Osteoblast (primary cell): Measurements from ENCODE around the gene ACAN. TPM values are rescaled to one million over a fixed set of nuclear protein-coding genes. Genes with fewer than 3 reads are reported as not detected.

Experiments
- DNase-seq: peaks from one replicate; pipeline ENCODE4 v3.0.0; 2011; ENCODE audit warnings: low spot score, mixed read lengths; ENCODE audit not compliant: insufficient read length; ENCODE audit errors: missing footprints
- H2AFZ ChIP-seq: 2 replicates; pipeline ENCODE4 v1.6.0; 2011; ENCODE audit warnings: mild to moderate bottlenecking, low read length
- H3K27ac ChIP-seq: 2 replicates; pipeline ENCODE4 v1.5.1; 2011; ENCODE audit warnings: mild to moderate bottlenecking, low read depth, low read length, moderate library complexity
- H3K27me3 ChIP-seq: 2 replicates; pipeline ENCODE4 v1.6.0; 2012; ENCODE audit warnings: mild to moderate bottlenecking, control low read depth, inconsistent platforms, low read length, moderate library complexity; ENCODE audit not compliant: insufficient read depth
- H3K36me3 ChIP-seq: 2 replicates; pipeline ENCODE4 v1.5.1; 2011; ENCODE audit warnings: mild to moderate bottlenecking, low read length, control low read depth, moderate library complexity; ENCODE audit not compliant: insufficient read depth
- H3K4me1 ChIP-seq: 2 replicates; pipeline ENCODE4 v1.5.1; 2011; ENCODE audit warnings: mild to moderate bottlenecking, low read length, control low read depth, moderate library complexity; ENCODE audit not compliant: insufficient read depth
- H3K4me2 ChIP-seq: 2 replicates; pipeline ENCODE4 v1.6.0; 2011; ENCODE audit warnings: mild to moderate bottlenecking, low read length; ENCODE audit not compliant: insufficient read depth
- H3K4me3 ChIP-seq: fragments of 200-600 bp; sonication (generic); 3 replicates; pipeline ENCODE4 v1.5.1; 2012; ENCODE audit warnings: mild to moderate bottlenecking, low read length, inconsistent platforms; ENCODE audit not compliant: insufficient read depth
- H3K79me2 ChIP-seq: 2 replicates; pipeline ENCODE4 v1.6.0; 2012; ENCODE audit warnings: mild to moderate bottlenecking, low read length, control low read depth, inconsistent platforms; ENCODE audit not compliant: insufficient read depth
- H3K9me3 ChIP-seq: 2 replicates; pipeline ENCODE4 v1.5.1; 2011; ENCODE audit warnings: low read depth, low read length, control low read depth
- H4K20me1 ChIP-seq: 2 replicates; pipeline ENCODE4 v1.6.0; 2012; ENCODE audit warnings: mild to moderate bottlenecking, low read length, control low read depth; ENCODE audit not compliant: insufficient read depth
- total RNA-seq: library from RNA; depleted of rRNA; stranded (reverse); fragments of >200 nt; gene quantifications from 2 replicates; pipeline ENCODE4 v1.2.3, GENCODE V29; 2012
- TF ChIP-seq, protein P1 (sequence below): IDR thresholded peaks from 2 replicates; pipeline ENCODE4 v1.5.1; 2011; ENCODE audit warnings: mild to moderate bottlenecking, low read depth, low read length, moderate library complexity; ENCODE audit errors: extremely low read depth

The ACAN gene
- total RNA-seq, 1 donor, result 12.7 TPM

DNA sequence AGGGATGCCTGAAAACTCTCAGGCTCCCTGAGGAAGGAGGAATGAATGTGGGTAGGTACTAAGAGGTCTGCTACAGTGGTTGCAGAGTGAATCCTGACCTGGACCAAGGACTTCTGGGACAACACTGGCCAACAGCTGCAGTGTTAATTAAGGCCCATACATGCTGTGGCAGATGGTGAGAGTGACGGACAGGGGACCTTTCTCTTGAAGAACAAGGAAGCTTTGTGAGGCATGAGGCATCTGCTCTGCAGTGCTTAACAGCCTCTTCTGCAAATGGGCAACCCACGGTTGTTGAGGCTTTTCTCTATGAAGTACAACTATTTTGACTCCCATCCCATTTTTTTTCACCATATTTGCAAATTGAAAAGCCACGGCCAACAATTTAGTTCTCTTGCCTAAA lies 26.6 kb upstream of the ACAN start:
- TF ChIP-seq, protein P1, sequence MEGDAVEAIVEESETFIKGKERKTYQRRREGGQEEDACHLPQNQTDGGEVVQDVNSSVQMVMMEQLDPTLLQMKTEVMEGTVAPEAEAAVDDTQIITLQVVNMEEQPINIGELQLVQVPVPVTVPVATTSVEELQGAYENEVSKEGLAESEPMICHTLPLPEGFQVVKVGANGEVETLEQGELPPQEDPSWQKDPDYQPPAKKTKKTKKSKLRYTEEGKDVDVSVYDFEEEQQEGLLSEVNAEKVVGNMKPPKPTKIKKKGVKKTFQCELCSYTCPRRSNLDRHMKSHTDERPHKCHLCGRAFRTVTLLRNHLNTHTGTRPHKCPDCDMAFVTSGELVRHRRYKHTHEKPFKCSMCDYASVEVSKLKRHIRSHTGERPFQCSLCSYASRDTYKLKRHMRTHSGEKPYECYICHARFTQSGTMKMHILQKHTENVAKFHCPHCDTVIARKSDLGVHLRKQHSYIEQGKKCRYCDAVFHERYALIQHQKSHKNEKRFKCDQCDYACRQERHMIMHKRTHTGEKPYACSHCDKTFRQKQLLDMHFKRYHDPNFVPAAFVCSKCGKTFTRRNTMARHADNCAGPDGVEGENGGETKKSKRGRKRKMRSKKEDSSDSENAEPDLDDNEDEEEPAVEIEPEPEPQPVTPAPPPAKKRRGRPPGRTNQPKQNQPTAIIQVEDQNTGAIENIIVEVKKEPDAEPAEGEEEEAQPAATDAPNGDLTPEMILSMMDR, result no peak

DNA sequence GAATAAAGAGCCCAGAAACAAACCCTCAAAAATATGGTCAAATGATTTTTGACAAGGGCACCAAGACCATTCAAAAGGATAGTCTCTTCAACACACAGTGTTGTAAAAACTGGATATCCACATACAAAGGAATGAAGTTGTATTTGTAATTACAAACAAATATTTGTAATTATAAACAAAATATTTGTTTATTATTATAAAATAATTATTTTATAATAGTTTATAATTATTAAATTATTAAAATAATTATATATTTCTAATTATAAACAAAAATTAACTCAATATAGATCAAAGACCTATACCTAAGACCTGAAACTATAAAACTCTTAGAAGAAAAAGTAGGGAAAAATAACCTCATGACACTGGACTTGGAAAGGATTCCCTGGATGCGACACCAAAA lies 23.3 kb upstream of the ACAN start:
- Histone ChIP-seq H3K27me3 (no peaks in the 10 kb centered on the region), H2AFZ (no peak overlapping the region), H3K4me3 (no peak overlapping the region), H3K4me2 (no peak overlapping the region), H3K36me3 (no peaks in the 10 kb centered on the region), H3K79me2 (no peaks in the 10 kb centered on the region), H3K4me1 (no peaks in the 10 kb centered on the region), H3K27ac (no peak overlapping the region), H4K20me1 (no peaks in the 10 kb centered on the region), H3K9me3 (peaks cover 4% of the 10 kb centered on the region)
- no peak for DNase-seq
- TF ChIP-seq, protein P1, result no peak

More for the DNA sequence above, 26.6 kb upstream of the ACAN start:
- peaks cover 4% of the 10 kb centered on the region for H3K9me3 ChIP-seq
- no peaks in the 10 kb centered on the region for H3K79me2 ChIP-seq
- H3K27ac ChIP-seq, result no peak overlapping the region
- DNase-seq, result no peak
- no peaks in the 10 kb centered on the region for H3K36me3 ChIP-seq
- no peak overlapping the region for H3K4me2 ChIP-seq
- no peaks in the 10 kb centered on the region for H3K4me1 ChIP-seq
- H3K27me3 ChIP-seq, result no peaks in the 10 kb centered on the region
- no peak overlapping the region for H3K4me3 ChIP-seq
- no peak overlapping the region for H2AFZ ChIP-seq
- no peaks in the 10 kb centered on the region for H4K20me1 ChIP-seq

DNA sequence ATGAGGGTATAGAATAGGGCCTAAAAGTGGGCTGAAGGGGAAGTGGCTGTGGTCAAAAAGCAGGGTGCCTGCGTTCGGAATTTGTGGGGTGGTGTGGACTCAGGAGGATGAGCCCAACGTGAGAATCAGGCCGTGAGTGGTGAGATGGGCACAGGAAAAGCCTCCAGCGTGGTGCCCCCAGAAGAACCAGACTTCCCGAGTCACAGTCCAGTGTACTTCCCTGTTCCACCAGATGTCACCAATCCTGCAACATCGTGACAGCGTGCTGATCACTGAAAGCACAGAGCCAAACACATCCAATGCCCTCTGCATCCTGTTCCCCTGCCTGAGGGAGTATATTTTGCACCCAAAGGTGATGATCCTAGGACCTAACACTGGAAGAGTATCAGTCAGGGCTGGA lies 20.8 kb upstream of the ACAN start:
- Histone ChIP-seq H3K36me3 (no peaks in the 10 kb centered on the region), H2AFZ (no peak overlapping the region), H3K79me2 (no peaks in the 10 kb centered on the region), H4K20me1 (no peaks in the 10 kb centered on the region), H3K4me2 (no peak overlapping the region), H3K27ac (no peak overlapping the region), H3K27me3 (no peaks in the 10 kb centered on the region), H3K4me1 (no peaks in the 10 kb centered on the region), H3K9me3 (no peaks in the 10 kb centered on the region), H3K4me3 (no peak overlapping the region)
- TF ChIP-seq, protein P1, result no peak
- DNase-seq, result no peak

DNA sequence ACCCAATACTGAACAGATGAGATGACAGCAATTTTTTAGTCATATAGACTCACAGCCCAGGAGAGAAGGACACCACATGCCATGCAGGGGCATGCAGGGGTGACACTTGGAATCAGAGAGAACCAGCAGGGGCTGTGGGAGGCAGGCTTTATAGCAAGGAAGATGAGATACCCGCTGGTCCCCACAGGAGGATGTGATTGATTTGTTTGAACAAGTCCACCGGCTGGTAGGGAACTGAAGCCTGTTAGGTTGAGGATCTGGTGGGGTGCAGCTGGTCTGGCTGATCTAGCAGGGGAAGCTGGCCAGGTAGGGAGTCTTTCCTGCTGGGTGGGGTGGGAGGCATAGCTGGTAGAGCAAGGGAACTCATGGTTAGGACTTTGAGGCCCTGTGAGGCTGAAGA lies 18.0 kb upstream of the ACAN start:
- no peak overlapping the region for H3K4me3 ChIP-seq
- no peak overlapping the region for H3K27ac ChIP-seq
- H3K4me1 ChIP-seq, result no peaks in the 10 kb centered on the region
- H3K36me3 ChIP-seq, result no peaks in the 10 kb centered on the region
- H3K4me2 ChIP-seq, result no peak overlapping the region
- no peaks in the 10 kb centered on the region for H4K20me1 ChIP-seq
- H3K9me3 ChIP-seq, result no peaks in the 10 kb centered on the region
- TF ChIP-seq, protein P1, result no peak
- H3K79me2 ChIP-seq, result no peaks in the 10 kb centered on the region
- no peaks in the 10 kb centered on the region for H3K27me3 ChIP-seq
- no peak overlapping the region for H2AFZ ChIP-seq
- DNase-seq, result no peak
